Upper lobe of left lung (tissue), 4 donors: ENCODE data around the gene MGAT5B.

ENCODE experiments used
- EP300 ChIP-seq, 4 donors: sonication (generic); formaldehyde crosslinking; IDR thresholded peaks; one replicate each; pipeline ENCODE4 v1.5.1; 2017; ENCODE audit warnings: antibody characterized with exemption in 4 of 4, control low read depth in 2 of 4
- POLR2A ChIP-seq, 4 donors: fragments of 450-650 bp; IDR thresholded peaks; one replicate each; pipeline ENCODE4 v1.5.1; 2016 to 2017; ENCODE audit warnings: antibody characterized with exemption in 4 of 4, mild to moderate bottlenecking in 2 of 4
- POLR2AphosphoS5 ChIP-seq, 2 donors: sonication (generic); formaldehyde crosslinking; IDR thresholded peaks; one replicate each; pipeline ENCODE4 v1.5.1; 2017; ENCODE audit warnings: antibody characterized with exemption in 2 of 2
- TF ChIP-seq, protein P1 (sequence below), 6 experiments: fragments of 450-650 bp in 4 of 6; fragments of 200-600 bp in 2 of 6; sonication (generic) in 2 of 6; IDR thresholded peaks; one replicate each; pipeline ENCODE4 v1.5.1; 2016 to 2019; ENCODE audit warnings: antibody characterized with exemption in 6 of 6

GRCh38 chr17:76957678-76958464 lies 89.7 kb downstream of the MGAT5B start:
- TF ChIP-seq EP300 (IDR thresholded peaks at IDR 0.05) = no peak
- TF ChIP-seq, protein P1, sequence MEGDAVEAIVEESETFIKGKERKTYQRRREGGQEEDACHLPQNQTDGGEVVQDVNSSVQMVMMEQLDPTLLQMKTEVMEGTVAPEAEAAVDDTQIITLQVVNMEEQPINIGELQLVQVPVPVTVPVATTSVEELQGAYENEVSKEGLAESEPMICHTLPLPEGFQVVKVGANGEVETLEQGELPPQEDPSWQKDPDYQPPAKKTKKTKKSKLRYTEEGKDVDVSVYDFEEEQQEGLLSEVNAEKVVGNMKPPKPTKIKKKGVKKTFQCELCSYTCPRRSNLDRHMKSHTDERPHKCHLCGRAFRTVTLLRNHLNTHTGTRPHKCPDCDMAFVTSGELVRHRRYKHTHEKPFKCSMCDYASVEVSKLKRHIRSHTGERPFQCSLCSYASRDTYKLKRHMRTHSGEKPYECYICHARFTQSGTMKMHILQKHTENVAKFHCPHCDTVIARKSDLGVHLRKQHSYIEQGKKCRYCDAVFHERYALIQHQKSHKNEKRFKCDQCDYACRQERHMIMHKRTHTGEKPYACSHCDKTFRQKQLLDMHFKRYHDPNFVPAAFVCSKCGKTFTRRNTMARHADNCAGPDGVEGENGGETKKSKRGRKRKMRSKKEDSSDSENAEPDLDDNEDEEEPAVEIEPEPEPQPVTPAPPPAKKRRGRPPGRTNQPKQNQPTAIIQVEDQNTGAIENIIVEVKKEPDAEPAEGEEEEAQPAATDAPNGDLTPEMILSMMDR (IDR thresholded peaks at IDR 0.05) = no peak
- TF ChIP-seq POLR2A (IDR thresholded peaks at IDR 0.05) = no peak
- TF ChIP-seq POLR2AphosphoS5 (IDR thresholded peaks at IDR 0.05) = no peak
